ENCODE measurements around the gene CCDC142. TPM values are rescaled to one million over a fixed set of nuclear protein-coding genes. Genes with fewer than 3 reads are reported as not detected.

The CCDC142 gene
- total and polyA plus RNA-seq, 9 of the 15 experiments (the other 6 are each of a cell fraction or from before 2014, with no cell fraction given) = 0.55 to 11.7 (median 7.2) TPM

DNA sequence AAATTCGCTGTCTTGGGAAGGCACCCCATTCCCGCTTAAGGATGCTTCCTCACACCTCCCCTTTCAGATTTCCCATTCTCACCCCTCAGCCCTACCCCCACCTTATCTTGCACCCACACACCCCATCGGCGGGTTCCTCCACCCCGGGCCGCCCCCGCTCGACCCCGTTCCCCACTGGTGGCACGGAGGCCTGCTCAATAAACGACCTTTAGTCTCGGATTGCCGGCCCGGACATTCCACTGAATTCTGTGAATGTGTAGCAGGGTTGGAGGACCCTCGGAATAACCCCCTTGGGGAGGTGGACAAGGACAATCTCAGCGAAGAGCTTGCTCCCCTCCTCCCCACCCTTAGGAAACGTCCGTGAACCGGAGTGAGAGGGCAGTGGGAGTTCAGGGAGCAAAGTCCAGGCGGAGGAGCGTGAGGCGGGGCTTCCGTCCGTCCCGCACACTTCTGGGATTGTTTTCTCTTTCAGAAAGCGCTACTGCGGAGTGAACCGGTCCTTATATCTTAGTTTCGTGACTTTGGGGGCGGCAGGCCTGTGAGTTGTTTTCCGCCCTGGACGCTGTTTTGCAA, 19.4 kb upstream of the CCDC142 start (continued):
- TF ChIP-seq NFXL1 (CRISPR knock-in tag; IDR thresholded peaks at IDR 0.05) (no peak), ZNF644 (tag; IDR thresholded peaks at IDR 0.05; ENCODE audit: low read depth) (no peak), LCOR (CRISPR knock-in tag; IDR thresholded peaks at IDR 0.05) (no peak), PML (IDR thresholded peaks at IDR 0.05; ENCODE audit: low read length) (no peak), NR3C1 (CRISPR knock-in tag; IDR thresholded peaks at IDR 0.05) (no peak), ZBTB43 (CRISPR knock-in tag; IDR thresholded peaks at IDR 0.05) (no peak), SIX5 (IDR thresholded peaks at IDR 0.05; ENCODE audit: borderline replicate concordance in 1 of 2, insufficient read depth in 1 of 2, low read depth in 1 of 2, low read length in 2 of 2) (no peak), DMBX1 (CRISPR knock-in tag; IDR thresholded peaks at IDR 0.05; ENCODE audit: borderline replicate concordance) (no peak), C11orf30 (IDR thresholded peaks at IDR 0.05; ENCODE audit: low read depth) (no peak), MBD2 (IDR thresholded peaks at IDR 0.05; ENCODE audit: borderline replicate concordance, low read depth) (no peak), MCM2 (IDR thresholded peaks at IDR 0.05; ENCODE audit: low read depth) (no peak), PCBP2 (IDR thresholded peaks at IDR 0.05; ENCODE audit: low read depth, low read length, poor library complexity, severe bottlenecking) (no peak), GATA2 (CRISPR knock-in tag; IDR thresholded peaks at IDR 0.05) (no peak), GABPB1 (CRISPR knock-in tag; IDR thresholded peaks at IDR 0.05) (no peak), UBTF (IDR thresholded peaks at IDR 0.05; ENCODE audit: borderline replicate concordance in 1 of 2, low read depth in 2 of 2, low read length in 2 of 2) (no peak), DIDO1 (tag; IDR thresholded peaks at IDR 0.05; ENCODE audit: low read depth) (no peak), RCOR1 (IDR thresholded peaks at IDR 0.05; ENCODE audit: borderline replicate concordance in 1 of 2, low read depth in 2 of 2, low read length in 2 of 2) (peak in 1 of 2 experiments; percentile 22; a peak in 1 of 4 replicates), HDAC3 (IDR thresholded peaks at IDR 0.05; ENCODE audit: borderline replicate concordance, partially characterized antibody) (no peak), HDAC8 (tag; IDR thresholded peaks at IDR 0.05) (no peak), E2F8 (IDR thresholded peaks at IDR 0.05; ENCODE audit: low read depth, partially characterized antibody) (no peak)
- TF ChIP-seq, protein P1, sequence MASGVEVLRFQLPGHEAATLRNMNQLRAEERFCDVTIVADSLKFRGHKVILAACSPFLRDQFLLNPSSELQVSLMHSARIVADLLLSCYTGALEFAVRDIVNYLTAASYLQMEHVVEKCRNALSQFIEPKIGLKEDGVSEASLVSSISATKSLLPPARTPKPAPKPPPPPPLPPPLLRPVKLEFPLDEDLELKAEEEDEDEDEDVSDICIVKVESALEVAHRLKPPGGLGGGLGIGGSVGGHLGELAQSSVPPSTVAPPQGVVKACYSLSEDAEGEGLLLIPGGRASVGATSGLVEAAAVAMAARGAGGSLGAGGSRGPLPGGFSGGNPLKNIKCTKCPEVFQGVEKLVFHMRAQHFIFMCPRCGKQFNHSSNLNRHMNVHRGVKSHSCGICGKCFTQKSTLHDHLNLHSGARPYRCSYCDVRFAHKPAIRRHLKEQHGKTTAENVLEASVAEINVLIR (CRISPR knock-in tag; IDR thresholded peaks at IDR 0.05) = no peak

Measured in K562 (cell line).